Nucleus accumbens (tissue), 56 donors: ENCODE measurements around the gene OPRL1.

Experiments
- DNase-seq, 56 donors: peaks; one replicate each; lab custom pipeline; 2025; lab: John Stamatoyannopoulos, UW

OPRL1 gene

DNA sequence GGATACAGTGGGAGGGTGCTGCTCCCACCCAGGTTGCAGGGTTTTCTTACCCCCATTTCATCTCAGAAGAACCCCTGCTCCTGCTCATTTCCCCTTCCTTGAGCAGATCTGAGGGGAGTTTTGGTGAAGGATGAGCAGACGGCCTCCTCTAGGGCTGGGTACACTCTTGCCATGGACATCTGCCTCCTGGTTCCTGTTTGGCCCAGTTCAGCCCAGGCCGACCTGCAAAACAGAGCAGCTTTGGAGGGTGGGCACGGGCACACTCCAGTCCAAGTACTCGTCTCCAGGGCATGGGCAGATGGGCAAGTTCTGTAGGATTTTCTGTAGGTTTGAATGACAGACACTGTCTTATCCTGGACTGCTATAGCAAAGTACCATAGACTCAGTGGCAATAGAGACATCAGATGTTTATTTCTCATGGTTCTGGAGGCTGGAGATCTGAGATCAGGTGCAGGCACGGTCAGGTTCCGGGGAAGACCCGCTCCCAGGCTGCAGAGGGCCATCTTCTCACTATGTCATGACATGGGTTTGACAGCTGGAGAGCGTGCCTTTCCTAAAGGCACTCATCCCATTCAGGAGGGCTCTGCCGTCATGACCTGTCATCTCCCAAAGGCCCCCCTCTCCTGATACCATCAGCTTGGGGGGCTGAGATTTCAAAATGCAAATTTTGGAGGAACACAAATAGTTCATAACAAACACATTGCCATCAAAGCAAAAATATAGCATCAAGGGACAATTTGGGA lies 21.2 kb downstream of the OPRL1 start:
- no peak for DNase-seq

DNA sequence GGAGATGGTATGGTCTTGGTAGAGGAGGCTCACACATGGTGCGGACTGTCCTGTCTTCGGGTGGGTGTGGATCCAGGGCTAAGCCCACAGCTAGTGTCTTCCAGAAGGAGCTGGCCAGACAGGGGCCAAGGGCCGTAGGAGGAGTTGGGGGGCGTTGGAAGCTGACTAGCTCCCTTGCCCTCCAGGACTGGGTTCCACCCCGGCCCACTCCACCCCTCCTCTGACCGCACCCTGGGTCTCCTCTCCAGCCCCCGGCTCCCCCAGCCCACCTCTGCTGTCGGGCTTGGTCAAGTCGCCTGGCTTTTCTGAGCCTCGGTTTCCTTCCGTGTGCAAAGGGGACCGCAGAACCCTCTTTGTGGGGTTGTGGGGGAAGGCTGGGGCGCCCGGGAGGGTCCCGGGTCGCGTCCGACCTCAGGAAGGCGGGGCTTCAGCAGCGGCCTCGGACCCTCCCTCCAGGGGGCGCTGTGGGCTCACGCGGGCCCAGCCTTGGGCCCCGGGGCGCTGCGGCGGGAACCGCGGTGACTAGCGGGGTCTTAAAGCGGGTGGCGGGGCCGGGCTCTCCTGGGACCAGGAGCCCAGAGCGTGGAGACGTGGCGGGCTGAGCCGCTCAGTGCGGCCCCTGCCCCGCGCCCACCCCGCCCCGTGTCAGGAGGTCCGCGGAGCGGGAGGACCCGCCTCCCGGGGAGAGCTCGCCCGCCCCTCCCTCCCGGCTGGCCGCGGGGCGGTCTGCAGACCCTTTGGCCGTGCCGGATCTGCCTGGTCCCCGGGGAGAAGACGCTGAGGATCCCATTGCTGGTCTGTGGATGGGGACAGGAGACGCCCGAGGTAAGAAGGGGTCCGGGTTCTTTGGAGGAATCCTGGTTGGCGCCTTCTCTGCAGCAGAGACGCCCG lies 22.1 kb downstream of the OPRL1 start:
- peak in 2 of 56 donors; percentile 17 to 44 for DNase-seq

DNA sequence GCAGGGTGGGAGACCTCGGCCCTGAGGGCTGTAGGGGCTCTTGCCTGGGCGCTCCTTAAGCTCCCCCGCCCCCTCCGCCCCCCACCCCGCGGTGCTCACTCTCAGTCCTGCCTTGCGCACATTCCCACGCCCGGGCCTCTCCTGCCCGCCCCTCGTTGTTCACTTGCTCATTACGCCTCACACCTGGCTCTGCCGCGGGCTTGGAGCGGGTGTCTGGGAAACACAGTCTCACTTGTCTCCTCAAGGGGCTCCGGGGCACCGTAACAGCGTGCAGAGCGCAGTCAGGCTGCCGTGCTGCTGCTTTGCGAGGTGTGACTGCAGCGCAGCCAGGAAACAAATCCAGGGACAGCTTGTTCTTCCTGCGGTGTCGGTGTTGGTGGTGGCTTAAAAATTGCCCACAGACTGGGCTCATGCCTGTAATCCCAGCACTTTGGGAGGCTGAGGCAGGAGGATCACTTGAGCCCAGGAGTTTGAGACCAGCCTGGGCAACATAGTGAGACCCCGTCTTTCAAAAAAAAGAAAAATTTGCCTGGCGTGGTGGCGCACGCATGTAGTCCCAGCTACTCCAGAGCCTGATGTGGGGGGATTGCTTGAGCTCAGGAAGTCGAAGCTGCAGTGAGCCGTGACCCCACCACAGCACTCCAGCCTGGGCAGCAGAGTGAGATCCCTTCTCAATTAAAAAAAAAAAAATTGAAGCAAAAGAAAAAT lies 22.9 kb downstream of the OPRL1 start:
- peak in 9 of 56 donors; percentile 17 to 72 (median 47) for DNase-seq

DNA sequence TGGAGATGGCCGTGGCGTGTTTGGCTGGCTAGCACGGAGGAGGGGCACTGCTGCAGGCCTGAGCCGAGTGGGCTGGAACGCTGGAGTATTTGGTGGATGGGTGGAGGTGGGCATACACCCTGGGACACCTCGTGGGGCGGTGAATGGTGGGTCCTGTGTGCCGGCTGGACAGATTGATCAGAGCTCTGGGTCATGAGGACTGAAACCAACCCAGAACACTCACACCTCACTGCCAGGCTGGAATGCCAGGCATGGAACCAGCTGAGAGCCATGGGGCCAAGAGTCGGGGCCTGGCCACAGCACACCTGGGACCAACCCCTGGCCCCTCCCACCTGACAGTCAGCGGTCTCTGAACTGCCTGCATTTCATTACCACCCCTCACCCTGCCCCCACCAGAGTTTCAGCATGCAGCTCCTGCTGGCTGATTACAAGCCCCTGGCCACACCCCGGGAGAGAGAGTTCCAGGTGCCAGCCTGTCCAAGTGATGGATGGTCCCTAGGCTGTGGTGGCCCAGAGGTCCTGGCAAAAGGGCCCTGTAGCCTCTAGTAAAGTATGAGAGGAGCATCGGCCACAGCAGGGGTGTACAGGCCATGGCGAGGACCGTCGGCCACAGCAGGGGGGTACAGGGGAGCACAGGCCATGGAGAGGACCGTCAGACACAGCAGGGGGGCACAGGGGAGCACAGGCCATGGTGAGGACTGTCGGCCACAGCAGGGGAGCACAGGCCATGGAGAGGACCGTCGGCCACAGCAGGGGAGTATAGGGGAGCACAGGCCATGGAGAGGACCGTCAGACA lies 24.2 kb downstream of the OPRL1 start:
- DNase-seq, result no peak

DNA sequence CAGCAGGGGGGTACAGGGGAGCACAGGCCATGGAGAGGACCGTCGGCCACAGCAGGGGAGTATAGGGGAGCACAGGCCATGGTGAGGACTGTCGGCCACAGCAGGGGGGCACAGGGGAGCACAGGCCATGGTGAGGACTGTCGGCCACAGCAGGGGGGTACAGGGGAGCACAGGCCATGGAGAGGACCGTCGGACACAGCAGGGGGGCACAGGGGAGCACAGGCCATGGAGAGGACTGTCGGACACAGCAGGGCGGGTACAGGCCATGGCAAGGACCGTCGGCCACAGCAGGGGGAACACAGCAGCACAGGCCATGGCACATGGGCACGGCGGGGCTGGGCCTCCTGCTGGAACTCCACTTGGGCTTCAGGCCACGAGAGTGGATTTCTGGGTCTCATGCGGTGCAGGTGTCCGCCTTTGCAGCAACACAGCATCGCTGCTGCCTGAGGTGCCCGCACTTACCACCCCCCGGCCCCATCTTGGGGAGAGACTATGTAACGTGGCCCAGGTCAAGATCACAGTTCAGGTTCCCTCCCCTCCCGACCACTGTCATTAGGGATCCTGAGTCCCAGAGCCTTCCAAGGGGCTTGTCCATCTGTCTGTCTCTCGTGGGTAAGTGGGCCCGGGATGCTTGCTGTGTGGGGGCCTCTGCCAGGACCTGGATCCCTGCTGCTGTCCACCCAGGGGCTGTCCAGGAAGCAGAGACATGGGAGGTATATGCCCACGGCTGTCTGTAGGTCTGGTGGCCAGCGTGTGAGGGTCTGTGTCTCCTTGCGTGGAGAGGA lies 25.0 kb downstream of the OPRL1 start:
- no peak for DNase-seq

DNA sequence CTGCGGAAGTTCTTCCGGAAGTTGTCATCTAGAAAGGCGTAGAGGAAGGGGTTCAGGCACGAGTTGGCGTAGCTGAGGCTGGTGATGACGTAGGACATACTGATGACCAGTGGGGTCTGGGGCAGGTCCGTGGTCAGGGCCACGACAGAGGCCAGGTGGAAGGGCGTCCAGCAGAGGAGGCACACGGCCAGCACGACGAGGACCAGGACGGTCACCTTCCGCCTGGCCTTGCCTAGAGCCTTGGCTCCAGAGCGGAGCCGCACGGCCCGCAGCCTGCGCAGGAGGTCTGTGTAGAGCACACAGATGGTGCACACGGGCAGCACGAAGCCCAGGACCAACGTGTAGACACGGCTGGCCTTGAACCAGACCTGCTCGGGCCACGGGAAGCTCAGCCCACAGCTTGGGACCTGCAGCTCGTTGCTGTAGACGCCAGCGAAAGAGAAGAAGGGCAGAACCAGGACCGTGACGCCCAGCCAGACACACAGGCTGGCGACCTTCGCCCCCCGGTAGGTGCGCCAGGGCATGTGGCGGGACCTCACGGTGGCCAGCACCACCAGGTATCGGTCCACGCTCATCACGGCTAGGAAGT lies 26.1 kb downstream of the OPRL1 start:
- DNase-seq, result no peak

DNA sequence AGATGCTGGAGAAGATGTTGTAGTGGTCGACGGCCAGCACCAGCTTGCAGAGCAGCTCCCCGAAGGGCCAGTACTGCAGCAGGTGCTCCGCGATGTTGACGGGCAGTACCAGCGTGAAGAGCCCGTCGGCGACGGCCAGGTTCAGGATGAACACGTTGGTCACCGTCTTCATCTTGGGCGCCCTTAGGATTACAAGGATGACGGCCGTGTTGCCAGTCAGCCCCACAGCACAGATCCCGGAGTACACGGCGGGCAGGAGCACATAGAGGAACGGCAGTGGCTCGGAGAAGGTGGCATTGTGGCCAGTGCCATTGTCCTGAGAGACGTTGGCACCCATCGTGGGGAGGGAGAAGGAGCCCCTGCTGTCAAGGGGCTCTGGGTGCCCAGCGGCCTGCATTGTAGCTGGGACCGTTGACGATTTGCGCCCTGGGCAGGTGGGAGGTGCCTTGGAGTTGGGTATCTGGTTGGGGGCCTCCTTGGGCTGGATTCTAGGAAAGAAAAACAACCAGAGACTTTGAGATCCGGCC lies 26.6 kb downstream of the OPRL1 start:
- no peak for DNase-seq

DNA sequence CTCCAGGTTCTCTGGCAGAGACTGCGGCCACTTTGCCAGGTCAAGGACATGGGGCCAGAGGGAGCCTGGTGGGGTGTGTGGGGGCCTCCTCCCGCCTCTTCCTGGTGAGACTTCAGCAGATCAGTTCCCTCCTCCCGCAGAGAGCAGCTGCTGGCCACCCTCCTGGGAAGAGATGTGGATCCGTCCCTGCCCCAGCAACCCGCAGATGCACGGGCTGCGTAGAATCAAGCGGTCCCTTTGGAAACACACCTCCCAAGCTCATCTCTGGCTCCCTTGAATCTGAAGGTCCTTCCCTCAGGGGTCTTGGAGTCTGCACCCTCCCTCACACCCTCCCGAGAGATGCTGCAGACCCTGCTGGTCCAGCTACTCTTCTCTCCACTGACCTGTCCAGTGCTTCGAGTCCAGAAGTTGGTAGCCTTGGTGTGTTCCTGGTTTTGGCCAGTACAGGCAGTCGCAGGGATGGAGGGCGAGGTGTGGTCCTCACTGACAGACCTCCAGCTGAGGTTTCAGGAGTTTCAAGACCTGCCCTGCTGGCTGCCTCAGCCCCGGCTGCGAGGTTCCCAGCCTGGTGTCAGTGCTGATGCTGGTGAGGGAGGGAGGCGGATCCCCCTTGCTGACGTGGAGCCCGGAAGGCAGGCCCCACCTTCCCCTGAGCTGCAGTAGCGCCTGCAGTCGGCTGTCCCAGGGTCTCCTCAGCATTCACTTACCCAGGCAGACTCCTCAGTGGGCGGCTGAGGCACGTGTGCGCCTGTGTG lies 27.3 kb downstream of the OPRL1 start, which contains the start of gene NPBWR2:
TSS of gene NPBWR2 (minus strand) at position 585 of the 755 bp plus-strand sequence. CDS start 734 bp downstream, outside the sequence.
- peak in 10 of 56 donors; percentile 14 to 59 (median 38) for DNase-seq

DNA sequence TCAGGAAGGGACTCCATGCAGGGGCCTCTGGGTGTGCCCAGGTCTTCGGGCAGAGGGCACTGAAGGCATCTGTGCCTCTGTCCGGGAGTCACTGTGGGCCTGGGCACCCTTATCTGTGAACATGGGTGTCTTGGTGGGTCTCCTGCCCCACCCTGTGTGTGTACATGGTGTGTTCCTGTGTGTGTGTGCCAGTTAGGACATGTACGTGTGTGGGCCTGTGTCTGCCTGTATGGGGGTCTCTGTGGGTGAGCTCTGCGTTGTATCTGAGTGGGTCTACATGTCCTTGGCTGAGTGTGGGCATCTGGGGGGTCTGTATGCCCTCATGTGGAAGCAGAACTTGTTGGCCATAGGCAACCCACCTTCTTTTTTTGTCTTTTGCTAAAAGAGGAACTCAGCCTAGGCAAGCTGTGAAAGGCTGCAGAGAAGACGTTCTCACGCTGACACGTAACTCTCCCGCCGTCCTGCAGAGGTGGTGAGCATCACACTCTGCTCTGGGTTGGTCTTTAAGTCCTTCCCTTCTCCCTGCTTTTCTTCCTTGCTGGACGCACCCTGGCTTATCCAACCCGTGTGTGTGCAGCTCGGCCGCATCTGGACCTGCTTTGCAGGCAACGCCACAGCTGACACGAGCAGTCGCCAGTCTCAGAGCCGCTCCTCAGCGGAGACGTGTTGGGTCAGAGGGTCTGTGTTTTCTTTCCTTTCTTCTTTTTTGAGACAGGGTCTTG lies 28.0 kb downstream of the OPRL1 start:
- DNase-seq, result no peak

DNA sequence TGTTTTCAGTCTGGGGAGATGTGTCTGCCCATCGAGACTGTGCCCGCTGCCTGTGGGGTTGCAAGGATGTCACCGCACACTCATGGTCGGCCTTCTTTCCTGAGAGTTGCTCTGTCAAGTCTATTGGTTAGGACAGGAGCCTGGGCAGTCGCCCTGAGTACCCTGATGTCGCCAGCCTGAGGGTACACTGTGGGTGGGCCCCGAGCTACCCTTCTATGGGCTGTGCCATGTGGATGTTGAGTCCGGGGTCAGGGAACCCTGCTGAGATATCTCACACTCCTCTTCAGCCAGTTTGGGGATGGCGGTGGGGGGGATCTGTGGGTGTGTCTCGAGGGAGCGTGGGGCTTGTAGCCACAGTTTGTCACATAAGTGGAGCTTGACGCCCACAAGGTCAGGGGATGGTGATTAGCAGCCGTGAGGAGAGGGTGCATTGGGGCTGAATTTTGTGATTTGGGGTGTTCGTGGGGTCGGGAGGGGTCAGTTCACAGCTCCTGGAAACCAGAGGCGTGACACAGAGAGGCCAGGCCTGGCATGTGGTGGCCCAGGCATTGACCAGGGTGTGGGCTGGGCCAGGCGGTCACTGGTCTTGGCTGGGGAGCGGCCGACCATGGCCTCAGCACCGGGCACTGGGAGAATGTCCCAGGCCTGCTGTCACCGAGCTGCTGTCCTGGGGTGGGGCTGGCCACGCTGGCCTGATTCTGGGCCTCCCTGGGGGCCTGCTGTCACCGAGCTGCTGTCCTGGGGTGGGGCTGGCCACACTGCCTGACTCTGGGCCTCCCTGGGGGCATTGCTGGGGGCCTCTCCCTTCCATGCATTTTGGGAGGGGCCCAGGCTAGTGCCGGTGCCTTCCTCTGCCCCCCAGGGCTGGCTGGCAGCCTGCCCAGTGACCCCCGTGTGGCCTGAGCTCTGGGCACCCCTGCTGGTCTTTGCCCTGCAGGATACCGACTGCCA lies 29.1 kb downstream of the OPRL1 start:
- no peak for DNase-seq

DNA sequence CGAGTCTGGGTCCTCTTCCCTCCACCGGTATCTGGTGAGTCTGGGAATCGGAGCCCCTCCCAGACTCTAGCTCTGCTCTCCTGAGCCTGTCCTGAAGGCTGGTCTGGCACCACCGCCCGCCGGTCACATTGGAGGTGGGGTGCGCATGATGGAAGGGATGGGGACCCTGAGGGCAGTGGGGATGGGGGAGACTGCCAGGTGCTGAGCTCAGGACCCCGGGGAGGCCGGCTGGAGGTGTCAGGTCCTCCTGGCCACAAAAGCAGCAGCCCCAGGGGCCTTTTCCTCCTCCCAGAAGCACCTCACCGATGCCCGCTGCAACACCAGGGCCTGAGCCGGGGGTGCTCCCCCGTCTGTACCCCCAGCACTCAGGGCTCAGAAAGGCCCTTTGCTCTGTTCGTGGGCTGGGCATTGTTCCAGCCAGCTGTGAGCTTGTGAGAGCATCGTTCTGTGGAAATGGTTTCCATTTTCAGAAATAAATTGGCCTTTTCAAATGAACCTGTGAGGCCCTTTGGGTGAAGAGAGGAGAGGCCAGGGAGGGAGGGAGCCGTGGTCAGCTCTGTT lies 30.0 kb downstream of the OPRL1 start:
- DNase-seq, result peak in 4 of 56 donors; percentile 27 to 47 (median 38)

DNA sequence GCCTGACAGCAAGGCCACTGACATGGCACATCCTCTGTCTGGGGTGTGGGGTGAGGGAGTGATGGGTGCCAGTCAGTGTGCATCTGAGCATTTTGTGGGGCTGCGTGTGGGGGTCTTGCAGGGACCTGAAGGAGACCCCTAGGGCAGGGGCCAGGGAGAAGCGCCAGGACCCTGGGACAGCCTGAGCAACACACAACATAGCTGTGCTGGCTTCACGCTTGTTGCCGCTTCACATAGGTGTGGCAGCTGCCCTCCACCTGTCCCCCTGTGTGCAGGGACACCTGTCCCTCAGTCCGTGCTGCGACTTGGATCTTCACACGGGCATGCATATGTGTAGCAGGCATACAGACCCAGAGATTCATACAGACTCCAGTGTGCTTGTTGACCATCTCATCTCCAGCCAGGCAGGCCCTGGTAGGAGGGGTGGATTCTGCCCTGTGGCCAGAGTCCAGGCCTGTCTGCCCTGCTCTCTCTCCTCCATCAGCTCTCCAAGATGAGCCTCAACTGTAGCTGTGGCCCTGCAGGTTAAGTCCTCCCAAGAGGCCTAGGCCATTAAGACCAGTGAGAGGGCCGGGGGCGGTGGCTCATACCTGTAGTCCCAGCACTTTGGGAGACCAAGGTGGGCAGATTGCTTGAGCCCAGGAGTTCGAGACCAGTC lies 30.7 kb downstream of the OPRL1 start:
- no peak for DNase-seq

DNA sequence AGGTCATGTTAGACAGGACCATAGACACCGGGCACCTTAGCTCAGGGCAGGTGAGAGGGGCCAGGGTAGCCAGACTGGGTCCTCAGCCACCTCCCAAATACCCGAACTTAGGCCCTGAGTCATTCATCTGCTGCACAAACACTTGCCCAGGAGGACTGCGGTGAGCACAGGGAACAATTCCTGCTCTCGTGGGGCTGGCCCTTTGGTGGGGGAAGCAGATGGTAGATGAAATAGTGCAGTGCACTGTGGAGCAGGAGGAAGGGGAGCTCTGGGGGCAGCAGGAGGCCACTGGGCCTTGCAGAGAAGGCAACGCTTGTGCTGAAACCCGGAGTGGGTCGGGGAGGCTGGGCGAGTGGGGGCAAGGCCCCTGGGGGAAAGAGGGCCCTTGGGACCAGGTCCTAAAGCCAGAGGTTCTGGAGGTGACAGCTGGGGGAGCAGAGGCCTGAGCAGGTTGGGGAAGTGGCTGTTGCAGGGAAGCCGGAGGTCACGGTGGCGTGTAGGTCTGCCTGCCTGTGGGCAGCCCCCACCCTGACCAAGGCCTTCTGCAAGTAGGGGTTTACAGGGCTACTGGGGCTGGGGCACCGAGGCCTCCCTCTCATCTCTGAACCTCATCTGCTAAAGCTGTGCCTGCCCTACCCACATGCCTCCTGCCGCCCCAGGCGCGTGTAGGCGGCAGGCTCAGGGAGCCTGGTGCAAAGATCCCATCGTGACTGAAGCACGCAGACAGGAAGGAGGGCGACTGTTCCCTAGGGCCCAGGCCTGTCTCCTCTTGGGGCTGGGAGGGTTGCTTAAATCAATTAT lies 32.2 kb downstream of the OPRL1 start:
- DNase-seq, result peak in 18 of 56 donors; percentile 19 to 74 (median 42)
